GM12878 (cell line): ENCODE measurements around the gene MGARP. TPM values are rescaled to one million over a fixed set of nuclear protein-coding genes. Genes with fewer than 3 reads are reported as not detected.

Experiments used
- ATF7 ChIP-seq: fragments of 450-650 bp; IDR thresholded peaks from 2 replicates; pipeline ENCODE4 v1.6.1; 2016; ENCODE audit warnings: low read depth, mild to moderate bottlenecking
- BACH1 ChIP-seq: fragments of 450-650 bp; IDR thresholded peaks from 2 replicates; pipeline ENCODE4 v1.6.1; 2017; ENCODE audit warnings: mild to moderate bottlenecking, borderline replicate concordance
- BMI1 ChIP-seq: fragments of 450-650 bp; IDR thresholded peaks from 2 replicates; pipeline ENCODE4 v1.6.1; 2016; ENCODE audit warnings: mild to moderate bottlenecking, moderate library complexity, borderline replicate concordance
- CBX3 ChIP-seq: fragments of 200-600 bp; sonication (generic); IDR thresholded peaks from 2 replicates; pipeline ENCODE4 v1.6.1; 2016; ENCODE audit warnings: low read depth, borderline replicate concordance
- IKZF1 ChIP-seq: fragments of 450-650 bp; conservative IDR thresholded peaks from 2 replicates; pipeline ENCODE4 v1.6.1; 2017; ENCODE audit warnings: antibody characterized with exemption, mild to moderate bottlenecking
- POU2F2 ChIP-seq: IDR thresholded peaks from 3 replicates; pipeline ENCODE4 v1.6.1; 2011; ENCODE audit warnings: low read depth, mild to moderate bottlenecking, low read length, borderline replicate concordance
- RCOR1 ChIP-seq: conservative IDR thresholded peaks from 2 replicates; pipeline ENCODE4 v1.6.1; 2012; ENCODE audit warnings: low read depth, low read length, improper control_type of control experiment
- RELA ChIP-seq: fragments of 450-650 bp; IDR thresholded peaks from 2 replicates; pipeline ENCODE4 v1.8.0; 2014; ENCODE audit warnings: borderline replicate concordance; ENCODE audit not compliant: partially characterized antibody
- YY1 ChIP-seq: IDR thresholded peaks from 2 replicates; pipeline ENCODE4 v1.6.1; 2011; ENCODE audit warnings: low read depth, mild to moderate bottlenecking, low read length
- ZNF274 ChIP-seq: IDR thresholded peaks from one replicate; pipeline ENCODE4 v1.8.0; 2011; ENCODE audit not compliant: insufficient read length, insufficient read depth
- polyA plus RNA-seq, 11 experiments: library from polyadenylated mRNA; depleted of rRNA in 4 of 11; unstranded in 6 of 11; stranded (reverse) in 5 of 11; fragments of >200 nt; fragmentation: Nextera tagmentation in 4 of 11; fragmentation: Illumina TruSeq in 1 of 11; extraction: Ambion mirVana in 4 of 11; extraction: Trizol in 1 of 11; gene quantifications; 1 replicate in 1 of 11; 2 replicates in 10 of 11; pipeline versions ENCODE4 v1.2.1 to v1.2.3, GENCODE V29; 2011 to 2016; ENCODE audit warnings: inconsistent platforms in 2 of 11, missing spikeins in 2 of 11, low read depth in 1 of 11
- total RNA-seq, 4 experiments: library from RNA; depleted of rRNA in 3 of 4; stranded (reverse); fragments of >200 nt in 3 of 4; fragmentation: Illumina TruSeq in 1 of 4; extraction: Trizol in 1 of 4; gene quantifications; 2 replicates each; pipeline versions ENCODE4 v1.2.1 to v1.2.3, GENCODE V29; 2013 to 2021
- TF ChIP-seq, protein P1 (sequence below): fragments of 450-650 bp; IDR thresholded peaks from 2 replicates; pipeline ENCODE4 v1.6.1; 2017; ENCODE audit warnings: mild to moderate bottlenecking, moderate library complexity
- TF ChIP-seq, protein P2 (sequence below): IDR thresholded peaks from 2 replicates; pipeline ENCODE4 v1.6.1; 2012; ENCODE audit warnings: mild to moderate bottlenecking, low read depth, low read length
- TF ChIP-seq, protein P3 (sequence below): fragments of 450-650 bp; IDR thresholded peaks from 2 replicates; pipeline ENCODE4 v1.6.1; 2017; ENCODE audit warnings: low read depth, mild to moderate bottlenecking, moderate library complexity
- TF ChIP-seq, protein P4 (sequence below): fragments of 150-350 bp; IDR thresholded peaks from 2 replicates; pipeline ENCODE4 v1.6.1; 2016; ENCODE audit warnings: low read depth, low read length
- TF ChIP-seq, protein P5 (sequence below): IDR thresholded peaks from 2 replicates; pipeline ENCODE4 v1.6.1; 2012; ENCODE audit warnings: low read depth, low read length, improper control_type of control experiment

The MGARP gene
- total and polyA plus RNA-seq, 10 of the 15 experiments (the other 5 are each of a cell fraction or from before 2014, with no cell fraction given), result 0.04 to 0.23 (median 0.08) TPM; not detected in 7

DNA sequence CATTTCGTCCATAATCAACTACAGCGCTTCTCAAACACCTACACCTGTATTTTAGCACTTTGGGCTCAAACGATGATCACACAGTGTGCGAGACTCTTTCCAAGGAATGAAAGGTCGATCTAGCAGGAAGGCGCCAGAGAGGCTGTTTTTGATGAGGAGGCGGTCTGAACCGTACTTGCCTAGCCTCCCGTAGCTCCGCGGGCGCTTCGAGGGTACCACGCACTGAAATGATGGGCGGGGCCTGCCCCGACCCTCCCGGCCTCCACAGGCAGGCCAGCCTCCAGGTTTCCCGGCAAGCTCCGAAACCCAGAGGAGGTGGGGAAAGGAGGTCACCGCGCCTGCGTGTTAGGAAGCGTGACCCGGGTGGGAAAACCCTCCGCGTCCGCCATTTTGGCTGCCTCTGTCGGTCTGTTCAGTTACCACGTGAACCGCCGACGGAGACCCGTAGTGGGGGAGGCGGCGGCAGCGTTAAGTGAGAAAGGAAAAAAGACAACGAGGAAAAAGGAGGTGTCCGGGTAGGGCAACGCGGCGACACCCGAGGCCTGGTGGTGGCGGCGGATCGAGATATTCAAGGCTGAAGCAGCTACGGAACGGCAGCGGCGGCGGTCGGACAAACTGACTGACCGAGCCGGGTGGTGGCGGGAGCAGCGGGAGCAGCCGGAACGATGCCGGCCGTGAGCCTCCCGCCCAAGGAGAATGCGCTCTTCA is 21.2 kb upstream of the MGARP start, which contains the start of gene NAA15 (continued):
- TF ChIP-seq, protein P1, sequence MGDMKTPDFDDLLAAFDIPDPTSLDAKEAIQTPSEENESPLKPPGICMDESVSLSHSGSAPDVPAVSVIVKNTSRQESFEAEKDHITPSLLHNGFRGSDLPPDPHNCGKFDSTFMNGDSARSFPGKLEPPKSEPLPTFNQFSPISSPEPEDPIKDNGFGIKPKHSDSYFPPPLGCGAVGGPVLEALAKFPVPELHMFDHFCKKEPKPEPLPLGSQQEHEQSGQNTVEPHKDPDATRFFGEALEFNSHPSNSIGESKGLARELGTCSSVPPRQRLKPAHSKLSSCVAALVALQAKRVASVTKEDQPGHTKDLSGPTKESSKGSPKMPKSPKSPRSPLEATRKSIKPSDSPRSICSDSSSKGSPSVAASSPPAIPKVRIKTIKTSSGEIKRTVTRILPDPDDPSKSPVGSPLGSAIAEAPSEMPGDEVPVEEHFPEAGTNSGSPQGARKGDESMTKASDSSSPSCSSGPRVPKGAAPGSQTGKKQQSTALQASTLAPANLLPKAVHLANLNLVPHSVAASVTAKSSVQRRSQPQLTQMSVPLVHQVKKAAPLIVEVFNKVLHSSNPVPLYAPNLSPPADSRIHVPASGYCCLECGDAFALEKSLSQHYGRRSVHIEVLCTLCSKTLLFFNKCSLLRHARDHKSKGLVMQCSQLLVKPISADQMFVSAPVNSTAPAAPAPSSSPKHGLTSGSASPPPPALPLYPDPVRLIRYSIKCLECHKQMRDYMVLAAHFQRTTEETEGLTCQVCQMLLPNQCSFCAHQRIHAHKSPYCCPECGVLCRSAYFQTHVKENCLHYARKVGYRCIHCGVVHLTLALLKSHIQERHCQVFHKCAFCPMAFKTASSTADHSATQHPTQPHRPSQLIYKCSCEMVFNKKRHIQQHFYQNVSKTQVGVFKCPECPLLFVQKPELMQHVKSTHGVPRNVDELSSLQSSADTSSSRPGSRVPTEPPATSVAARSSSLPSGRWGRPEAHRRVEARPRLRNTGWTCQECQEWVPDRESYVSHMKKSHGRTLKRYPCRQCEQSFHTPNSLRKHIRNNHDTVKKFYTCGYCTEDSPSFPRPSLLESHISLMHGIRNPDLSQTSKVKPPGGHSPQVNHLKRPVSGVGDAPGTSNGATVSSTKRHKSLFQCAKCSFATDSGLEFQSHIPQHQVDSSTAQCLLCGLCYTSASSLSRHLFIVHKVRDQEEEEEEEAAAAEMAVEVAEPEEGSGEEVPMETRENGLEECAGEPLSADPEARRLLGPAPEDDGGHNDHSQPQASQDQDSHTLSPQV, result no peak
- TF ChIP-seq RCOR1, result peak; percentile 80; the same call in 1 of the 2 replicates
- peak; percentile 98 for TF ChIP-seq YY1
- TF ChIP-seq BMI1, result no peak
- no peak for TF ChIP-seq BACH1
- TF ChIP-seq, protein P2, sequence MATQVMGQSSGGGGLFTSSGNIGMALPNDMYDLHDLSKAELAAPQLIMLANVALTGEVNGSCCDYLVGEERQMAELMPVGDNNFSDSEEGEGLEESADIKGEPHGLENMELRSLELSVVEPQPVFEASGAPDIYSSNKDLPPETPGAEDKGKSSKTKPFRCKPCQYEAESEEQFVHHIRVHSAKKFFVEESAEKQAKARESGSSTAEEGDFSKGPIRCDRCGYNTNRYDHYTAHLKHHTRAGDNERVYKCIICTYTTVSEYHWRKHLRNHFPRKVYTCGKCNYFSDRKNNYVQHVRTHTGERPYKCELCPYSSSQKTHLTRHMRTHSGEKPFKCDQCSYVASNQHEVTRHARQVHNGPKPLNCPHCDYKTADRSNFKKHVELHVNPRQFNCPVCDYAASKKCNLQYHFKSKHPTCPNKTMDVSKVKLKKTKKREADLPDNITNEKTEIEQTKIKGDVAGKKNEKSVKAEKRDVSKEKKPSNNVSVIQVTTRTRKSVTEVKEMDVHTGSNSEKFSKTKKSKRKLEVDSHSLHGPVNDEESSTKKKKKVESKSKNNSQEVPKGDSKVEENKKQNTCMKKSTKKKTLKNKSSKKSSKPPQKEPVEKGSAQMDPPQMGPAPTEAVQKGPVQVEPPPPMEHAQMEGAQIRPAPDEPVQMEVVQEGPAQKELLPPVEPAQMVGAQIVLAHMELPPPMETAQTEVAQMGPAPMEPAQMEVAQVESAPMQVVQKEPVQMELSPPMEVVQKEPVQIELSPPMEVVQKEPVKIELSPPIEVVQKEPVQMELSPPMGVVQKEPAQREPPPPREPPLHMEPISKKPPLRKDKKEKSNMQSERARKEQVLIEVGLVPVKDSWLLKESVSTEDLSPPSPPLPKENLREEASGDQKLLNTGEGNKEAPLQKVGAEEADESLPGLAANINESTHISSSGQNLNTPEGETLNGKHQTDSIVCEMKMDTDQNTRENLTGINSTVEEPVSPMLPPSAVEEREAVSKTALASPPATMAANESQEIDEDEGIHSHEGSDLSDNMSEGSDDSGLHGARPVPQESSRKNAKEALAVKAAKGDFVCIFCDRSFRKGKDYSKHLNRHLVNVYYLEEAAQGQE, result no peak
- TF ChIP-seq, protein P3, sequence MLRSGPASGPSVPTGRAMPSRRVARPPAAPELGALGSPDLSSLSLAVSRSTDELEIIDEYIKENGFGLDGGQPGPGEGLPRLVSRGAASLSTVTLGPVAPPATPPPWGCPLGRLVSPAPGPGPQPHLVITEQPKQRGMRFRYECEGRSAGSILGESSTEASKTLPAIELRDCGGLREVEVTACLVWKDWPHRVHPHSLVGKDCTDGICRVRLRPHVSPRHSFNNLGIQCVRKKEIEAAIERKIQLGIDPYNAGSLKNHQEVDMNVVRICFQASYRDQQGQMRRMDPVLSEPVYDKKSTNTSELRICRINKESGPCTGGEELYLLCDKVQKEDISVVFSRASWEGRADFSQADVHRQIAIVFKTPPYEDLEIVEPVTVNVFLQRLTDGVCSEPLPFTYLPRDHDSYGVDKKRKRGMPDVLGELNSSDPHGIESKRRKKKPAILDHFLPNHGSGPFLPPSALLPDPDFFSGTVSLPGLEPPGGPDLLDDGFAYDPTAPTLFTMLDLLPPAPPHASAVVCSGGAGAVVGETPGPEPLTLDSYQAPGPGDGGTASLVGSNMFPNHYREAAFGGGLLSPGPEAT, result peak; percentile 72; the same call in 1 of the 2 replicates
- TF ChIP-seq, protein P4, sequence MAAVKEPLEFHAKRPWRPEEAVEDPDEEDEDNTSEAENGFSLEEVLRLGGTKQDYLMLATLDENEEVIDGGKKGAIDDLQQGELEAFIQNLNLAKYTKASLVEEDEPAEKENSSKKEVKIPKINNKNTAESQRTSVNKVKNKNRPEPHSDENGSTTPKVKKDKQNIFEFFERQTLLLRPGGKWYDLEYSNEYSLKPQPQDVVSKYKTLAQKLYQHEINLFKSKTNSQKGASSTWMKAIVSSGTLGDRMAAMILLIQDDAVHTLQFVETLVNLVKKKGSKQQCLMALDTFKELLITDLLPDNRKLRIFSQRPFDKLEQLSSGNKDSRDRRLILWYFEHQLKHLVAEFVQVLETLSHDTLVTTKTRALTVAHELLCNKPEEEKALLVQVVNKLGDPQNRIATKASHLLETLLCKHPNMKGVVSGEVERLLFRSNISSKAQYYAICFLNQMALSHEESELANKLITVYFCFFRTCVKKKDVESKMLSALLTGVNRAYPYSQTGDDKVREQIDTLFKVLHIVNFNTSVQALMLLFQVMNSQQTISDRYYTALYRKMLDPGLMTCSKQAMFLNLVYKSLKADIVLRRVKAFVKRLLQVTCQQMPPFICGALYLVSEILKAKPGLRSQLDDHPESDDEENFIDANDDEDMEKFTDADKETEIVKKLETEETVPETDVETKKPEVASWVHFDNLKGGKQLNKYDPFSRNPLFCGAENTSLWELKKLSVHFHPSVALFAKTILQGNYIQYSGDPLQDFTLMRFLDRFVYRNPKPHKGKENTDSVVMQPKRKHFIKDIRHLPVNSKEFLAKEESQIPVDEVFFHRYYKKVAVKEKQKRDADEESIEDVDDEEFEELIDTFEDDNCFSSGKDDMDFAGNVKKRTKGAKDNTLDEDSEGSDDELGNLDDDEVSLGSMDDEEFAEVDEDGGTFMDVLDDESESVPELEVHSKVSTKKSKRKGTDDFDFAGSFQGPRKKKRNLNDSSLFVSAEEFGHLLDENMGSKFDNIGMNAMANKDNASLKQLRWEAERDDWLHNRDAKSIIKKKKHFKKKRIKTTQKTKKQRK, result no peak
- no peak for TF ChIP-seq ZNF274
- no peak for TF ChIP-seq RELA
- TF ChIP-seq CBX3, result no peak
- TF ChIP-seq ATF7, result 0 out of 2 replicates have a peak, but pooled peaks have one; percentile 16
- TF ChIP-seq, protein P5, sequence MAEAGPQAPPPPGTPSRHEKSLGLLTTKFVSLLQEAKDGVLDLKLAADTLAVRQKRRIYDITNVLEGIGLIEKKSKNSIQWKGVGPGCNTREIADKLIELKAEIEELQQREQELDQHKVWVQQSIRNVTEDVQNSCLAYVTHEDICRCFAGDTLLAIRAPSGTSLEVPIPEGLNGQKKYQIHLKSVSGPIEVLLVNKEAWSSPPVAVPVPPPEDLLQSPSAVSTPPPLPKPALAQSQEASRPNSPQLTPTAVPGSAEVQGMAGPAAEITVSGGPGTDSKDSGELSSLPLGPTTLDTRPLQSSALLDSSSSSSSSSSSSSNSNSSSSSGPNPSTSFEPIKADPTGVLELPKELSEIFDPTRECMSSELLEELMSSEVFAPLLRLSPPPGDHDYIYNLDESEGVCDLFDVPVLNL, result no peak; the same call in 1 of the 2 replicates
- TF ChIP-seq IKZF1, result peak; percentile 82
- TF ChIP-seq POU2F2, result 0 out of 3 replicates have a peak, but pooled peaks have one; percentile 10
